GM19238 (cell line): ENCODE measurements around the gene PYROXD2.

Experiments
- DNase-seq: peaks from one replicate; pipeline ENCODE4 v3.0.0; 2011; ENCODE audit warnings: low spot score; ENCODE audit not compliant: insufficient read length

PYROXD2 gene

GRCh38 chr10:98435178-98435577, 20.2 kb upstream of the PYROXD2 start:
- no peak for DNase-seq

GRCh38 chr10:98433881-98434732, 19.1 kb upstream of the PYROXD2 start:
- no peak for DNase-seq

GRCh38 chr10:98433371-98433770, 18.4 kb upstream of the PYROXD2 start:
- DNase-seq, result no peak

GRCh38 chr10:98432330-98432729, 17.3 kb upstream of the PYROXD2 start:
- no peak for DNase-seq

GRCh38 chr10:98431016-98431415, 16.0 kb upstream of the PYROXD2 start:
- no peak for DNase-seq

- no peak for DNase-seq
Measured at GRCh38 chr10:98430427-98430826, 15.4 kb upstream of the PYROXD2 start.

GRCh38 chr10:98429320-98430072, 14.5 kb upstream of the PYROXD2 start:
- DNase-seq, result no peak

GRCh38 chr10:98427011-98427515, 12.1 kb upstream of the PYROXD2 start:
- no peak for DNase-seq

GRCh38 chr10:98425511-98426352, 10.8 kb upstream of the PYROXD2 start:
- peak; percentile 59 for DNase-seq

GRCh38 chr10:98424295-98425254, 9.6 kb upstream of the PYROXD2 start:
- DNase-seq, result no peak

- no peak for DNase-seq
Measured at GRCh38 chr10:98423691-98424120, 8.7 kb upstream of the PYROXD2 start.

GRCh38 chr10:98422182-98422581, 7.2 kb upstream of the PYROXD2 start:
- no peak for DNase-seq

- DNase-seq, result no peak
Measured at GRCh38 chr10:98420786-98421185, 5.8 kb upstream of the PYROXD2 start.

GRCh38 chr10:98419469-98420261, 4.7 kb upstream of the PYROXD2 start:
- DNase-seq, result no peak

- DNase-seq, result no peak
Measured at GRCh38 chr10:98418665-98419468, 3.9 kb upstream of the PYROXD2 start.

- no peak for DNase-seq
Measured at GRCh38 chr10:98417973-98418664, 3.1 kb upstream of the PYROXD2 start.

- no peak for DNase-seq
Measured at GRCh38 chr10:98417481-98417959, 2.5 kb upstream of the PYROXD2 start.
